T-helper 2 cell (primary cell): ENCODE measurements around the gene MTCP1.

Experiments
- DNase-seq, 5 experiments: peaks; one replicate each; pipeline versions ENCODE4 v3.0.0 to v3.0.0-alpha.2; 2012 to 2022
- total RNA-seq, 2 donors: gene quantifications; one replicate each; lab custom pipeline; 2026; lab: John Stamatoyannopoulos, UW

Gene MTCP1, protein sequence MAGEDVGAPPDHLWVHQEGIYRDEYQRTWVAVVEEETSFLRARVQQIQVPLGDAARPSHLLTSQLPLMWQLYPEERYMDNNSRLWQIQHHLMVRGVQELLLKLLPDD
- 1.0 to 2.2 reads per million in 2 donors for total RNA-seq

DNA sequence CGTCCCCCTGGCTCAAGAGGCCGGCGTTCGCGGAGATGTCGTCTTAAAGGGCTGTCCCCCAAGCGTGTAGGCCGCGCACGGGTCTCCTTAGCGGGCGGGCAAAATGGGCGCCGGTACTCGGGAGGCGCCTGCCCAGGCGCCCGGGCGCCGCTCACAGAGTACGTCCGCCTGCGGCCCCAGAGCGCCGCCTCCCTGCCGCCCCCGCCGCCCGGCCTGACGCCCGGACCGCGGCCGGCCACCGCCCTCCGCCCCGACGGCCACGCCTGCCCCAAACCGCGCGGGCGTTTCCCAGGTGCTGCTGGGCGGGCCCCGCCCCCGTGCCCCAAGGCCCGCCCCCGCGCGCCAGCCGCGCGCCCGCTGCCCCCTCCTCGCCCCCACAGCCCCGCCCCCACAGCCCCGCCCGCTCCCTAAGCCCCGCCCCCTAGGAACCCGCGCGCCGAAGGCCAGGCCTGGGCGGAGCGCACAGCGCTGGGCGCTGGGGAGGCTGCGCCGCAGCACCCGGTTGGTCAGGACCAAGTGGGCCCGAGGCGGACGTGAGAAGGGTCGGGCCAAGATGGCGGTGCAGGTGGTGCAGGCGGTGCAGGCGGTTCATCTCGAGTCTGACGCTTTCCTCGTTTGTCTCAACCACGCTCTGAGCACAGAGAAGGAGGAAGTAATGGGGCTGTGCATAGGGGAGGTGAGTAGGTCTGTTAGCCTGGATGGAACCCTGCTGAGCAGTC lies at the start of gene MTCP1, which contains the start of the genes BRCC3 and CMC4:
Gene MTCP1 (minus strand): TSS at position 162 of the 719 bp plus-strand sequence. CDS start 5,126 bp downstream, outside the sequence.
Gene BRCC3 (plus strand): TSS at position 534 of the 719 bp plus-strand sequence. CDS start 20 bp downstream, at position 554.
Gene CMC4 (minus strand): TSS at position 162 of the 719 bp plus-strand sequence. CDS start 7,113 bp downstream, outside the sequence.
- DNase-seq = peak; percentile 52 to 88 (median 70)

DNA sequence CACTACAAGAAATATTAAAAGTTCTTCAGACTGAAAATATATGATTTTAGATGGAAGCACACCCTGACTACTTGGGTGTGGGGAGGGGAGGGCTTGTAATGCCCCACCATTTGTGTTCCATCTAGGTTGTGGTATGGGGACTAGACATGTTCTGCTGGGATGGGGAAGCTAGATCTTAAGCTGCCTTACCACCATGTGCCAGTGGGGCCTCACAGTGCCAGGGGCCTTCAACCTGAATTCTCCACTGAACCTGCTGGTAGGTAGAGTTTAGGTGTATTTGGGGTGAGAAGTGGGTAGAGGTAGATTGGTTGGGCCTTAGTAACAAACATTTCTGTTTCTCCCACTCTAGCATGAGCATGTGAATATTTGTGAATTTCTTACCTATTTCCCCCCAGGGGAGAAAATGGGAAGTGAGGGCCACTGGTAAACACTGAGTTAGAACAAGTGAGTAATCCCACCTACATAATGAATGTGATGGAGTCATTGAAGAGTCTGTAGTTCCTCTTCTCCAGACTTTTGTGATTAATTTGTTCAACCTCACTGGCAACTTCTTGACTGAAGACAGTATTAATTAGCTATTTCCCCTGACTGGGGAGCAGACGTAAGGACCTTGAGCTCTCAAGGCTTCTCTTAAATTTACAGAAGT lies 44.4 kb upstream of the MTCP1 start:
- no peak for DNase-seq

DNA sequence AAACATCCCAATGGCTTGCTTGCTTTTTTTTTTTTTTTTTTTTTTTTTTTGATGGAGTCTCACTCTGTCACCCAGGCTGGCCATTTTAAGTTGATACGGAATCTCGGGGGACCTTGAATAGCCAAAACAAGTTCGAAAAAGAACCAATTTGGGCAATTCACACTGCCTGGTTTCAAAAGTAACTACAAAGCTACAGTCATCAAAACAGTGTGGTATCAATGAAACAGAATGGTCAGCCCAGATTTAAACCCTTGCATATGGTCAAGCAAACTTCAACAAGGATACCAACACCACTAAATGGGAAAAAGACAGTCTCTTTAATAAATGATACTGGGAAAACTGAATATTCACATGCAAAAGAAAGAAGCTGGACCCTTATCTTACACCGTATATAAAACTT lies 42.2 kb upstream of the MTCP1 start:
- DNase-seq = no peak

DNA sequence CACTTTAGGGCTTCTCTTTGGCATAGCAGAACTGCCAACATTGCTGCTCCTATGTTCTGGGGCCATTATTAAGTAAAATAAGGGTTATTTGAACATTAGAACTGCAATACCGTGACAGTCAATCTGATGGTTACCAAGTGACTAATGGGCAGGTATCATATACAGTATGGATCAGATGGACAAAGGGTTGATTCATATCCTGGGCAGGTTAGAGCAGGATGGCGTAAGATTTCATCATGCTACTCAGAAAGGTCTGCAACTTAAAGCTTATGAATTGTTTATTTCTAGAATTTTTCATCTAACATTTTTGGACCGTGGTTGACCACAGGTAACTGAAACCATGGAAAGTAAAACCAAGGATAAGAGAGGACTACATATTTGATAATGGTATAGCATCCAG lies 41.2 kb upstream of the MTCP1 start:
- no peak for DNase-seq

DNA sequence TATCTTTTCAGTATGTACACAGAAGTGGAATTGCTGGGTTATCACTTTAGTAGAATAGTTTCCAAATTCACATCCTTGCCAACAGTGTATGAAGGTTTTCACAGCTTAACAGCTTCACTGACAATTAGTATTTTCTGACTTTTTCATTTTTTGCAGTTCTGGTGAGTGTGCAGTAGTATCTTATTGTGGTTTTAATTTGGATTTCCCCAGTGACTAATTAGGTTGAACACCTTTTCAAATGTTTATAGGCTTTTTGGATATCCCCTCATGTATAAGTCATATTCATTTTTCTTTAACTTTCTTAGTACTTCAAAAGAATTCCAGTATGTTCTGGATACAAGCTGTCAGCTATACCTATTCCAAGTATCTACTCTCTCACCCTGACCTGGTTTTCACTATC lies 37.5 kb upstream of the MTCP1 start:
- no peak for DNase-seq

DNA sequence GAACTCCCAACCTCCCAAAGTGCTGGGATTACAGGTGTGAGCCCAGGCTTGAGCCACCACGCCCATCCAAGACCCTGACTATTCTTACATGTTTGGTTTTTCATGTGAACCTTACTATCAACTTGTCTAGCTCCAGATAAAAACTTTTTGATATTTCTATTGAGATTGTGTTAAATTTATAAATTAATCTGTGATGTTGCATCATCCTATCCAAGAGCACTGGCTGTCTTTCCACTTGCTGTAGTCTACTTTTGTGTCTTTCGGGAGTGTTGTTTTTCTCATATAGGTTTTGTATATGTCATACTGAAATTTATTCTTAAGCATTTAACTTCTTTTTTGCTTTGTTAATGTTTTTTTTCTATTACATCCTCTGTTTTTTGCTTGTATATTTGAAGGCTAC lies 35.0 kb upstream of the MTCP1 start:
- DNase-seq = no peak

DNA sequence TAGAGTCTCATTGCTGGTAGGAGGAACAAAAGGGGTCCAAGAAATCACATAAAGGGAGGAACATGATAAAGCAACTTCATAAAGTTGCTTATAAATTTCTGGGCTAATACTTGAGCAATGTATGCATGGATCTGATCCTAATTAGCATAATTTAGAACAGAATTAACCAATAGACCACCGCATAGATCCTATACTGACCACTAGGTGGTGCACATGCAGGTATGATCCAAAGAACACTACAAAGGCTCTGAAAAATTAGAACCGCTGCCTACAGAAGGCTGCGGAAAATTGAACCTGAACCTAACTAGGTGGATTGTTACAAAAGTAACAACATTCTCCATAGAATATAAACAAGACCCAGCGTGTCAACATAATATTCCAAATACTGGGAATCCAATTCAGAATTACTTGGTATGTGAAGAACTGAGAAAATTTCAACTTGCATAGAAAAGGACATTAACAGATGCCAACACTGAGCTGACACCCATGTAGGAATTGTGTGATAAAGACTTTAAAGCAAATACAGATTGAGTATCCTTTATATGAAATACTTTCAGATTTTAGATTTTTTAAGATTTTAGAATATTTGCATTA lies 23.6 kb upstream of the MTCP1 start:
- peak in 2 of 5 experiments; percentile 18 to 59 for DNase-seq

DNA sequence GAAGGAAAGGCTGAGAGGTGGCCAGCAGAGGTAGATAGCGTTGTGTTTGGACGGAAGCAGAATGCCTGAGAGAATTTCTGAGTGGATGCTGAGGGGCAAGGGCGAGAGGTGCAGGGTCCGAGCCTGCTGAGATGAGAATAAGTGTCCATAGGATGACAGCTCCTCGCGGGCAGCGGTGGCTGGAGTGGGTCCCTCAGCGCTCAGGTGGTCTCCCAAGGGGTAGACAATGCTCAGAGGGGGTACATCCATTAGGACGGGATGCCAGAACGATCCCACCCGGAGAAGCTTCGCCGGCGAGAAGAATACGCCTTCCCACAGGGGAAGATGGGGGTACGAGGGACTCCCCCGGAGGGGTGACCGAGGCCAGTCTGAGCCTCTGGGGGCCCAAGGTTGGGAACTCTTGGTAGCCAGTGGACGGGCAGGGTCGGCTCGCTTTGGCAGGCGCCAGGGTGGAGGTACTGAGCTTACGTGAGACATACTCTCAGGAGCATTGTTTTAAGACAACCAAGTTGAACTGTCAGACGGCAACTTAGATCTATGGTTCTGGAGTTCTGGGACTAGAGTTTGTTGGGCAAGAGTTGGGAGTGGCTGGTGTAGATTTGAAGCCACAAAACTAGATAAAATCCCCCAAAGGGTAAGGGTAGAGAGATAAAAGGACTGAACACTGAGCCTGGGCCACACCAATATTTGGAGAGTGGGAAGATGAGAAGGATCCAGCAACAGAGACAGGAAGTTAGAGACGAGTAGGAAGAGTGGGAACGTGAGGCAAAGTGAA lies 16.2 kb upstream of the MTCP1 start:
- no peak for DNase-seq

DNA sequence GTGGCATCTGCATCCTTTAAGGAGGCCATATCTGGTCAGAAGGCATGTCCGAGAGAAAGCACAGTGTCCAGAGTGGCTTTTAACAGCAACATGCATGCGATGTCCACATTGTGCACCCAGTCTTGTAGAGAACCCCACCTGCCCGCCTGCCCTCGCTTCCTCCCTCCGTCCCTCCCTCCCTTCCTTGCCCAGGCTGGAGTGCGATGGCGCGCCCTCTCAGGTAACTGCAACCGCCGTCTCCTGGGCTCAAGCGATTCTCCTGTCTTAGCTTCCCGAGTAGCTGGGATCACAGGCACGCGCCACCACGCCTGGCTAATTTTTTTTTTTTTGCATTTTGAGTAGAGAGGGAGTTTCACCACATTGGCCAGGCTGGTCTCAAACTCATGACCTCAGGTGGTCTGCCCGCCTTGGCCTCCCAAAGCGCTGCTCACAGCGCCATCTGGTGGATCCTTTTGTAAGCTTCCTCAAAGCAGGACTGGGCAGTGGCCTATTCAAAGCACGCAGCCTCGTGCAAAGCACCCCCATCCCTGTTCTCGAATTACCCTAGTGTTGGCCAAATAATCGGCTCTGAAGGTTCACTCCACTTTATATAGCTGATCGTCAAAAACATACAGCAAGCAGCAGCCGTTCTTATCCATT lies 15.4 kb upstream of the MTCP1 start:
- peak in 2 of 5 experiments; percentile 10 to 31 for DNase-seq

DNA sequence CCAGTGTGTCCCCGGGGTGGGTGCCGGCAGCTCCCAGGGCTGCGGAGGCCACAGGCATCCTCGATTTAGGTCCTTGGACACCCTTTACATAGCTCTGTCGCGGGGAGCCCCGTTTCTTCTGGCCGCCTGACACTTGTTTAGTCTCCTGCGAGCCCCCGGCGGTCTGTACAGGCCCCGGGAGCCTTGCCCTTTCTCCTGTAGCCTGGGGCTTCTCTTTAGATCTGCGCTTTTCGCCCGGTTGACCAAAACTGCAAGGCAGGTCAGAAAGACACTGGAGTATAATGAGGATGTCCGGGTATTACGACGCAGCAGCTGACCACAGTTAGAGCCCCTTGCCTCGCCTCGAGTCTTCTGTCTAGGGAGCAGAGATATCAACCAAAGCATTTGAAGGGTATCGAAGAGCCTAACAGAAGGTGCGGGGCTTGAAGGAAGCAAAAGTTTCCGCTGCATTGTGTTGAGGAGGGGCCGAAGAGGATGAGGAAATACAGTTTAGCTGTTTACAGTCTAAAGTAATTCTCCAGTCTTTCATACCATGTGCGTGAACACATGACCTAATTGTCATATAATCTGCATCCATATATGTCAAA lies 851 bp upstream of the MTCP1 start:
- DNase-seq = peak in 1 of 5 experiments; percentile 28

DNA sequence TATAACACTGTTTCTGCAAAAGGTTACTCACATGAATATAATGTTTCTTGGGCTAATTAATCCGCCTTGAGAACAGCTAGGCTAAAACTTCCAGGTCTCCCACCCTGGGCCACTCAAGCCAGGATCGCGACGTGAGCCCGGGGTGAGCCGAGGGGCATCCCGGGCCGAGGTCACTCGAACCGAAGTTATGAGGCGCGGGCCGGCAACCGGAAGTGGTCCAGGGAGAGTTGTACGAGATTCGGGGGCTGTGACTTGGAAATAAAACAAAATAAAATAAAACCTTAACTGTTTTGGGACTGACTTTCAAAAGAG lies 317 bp downstream of the MTCP1 start:
- DNase-seq = no peak

DNA sequence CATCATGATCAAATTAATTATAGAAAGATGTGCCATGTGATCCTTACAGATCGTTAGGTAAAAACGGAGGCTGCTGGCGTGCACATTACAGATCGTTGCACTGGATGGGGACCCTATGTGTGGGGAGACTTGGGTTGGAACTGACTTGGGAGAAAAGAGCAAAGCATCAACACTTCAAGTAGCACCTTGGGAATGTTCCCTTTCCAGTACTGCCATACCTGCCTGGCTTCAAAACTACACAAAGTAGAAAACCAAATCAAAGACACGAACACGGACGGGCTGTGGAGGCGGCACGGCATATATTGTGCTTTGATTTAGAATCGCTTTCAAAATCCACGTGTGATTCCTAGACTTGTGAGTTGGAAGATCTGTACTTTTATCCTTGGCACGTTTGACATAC lies 898 bp downstream of the MTCP1 start:
- no peak for DNase-seq

DNA sequence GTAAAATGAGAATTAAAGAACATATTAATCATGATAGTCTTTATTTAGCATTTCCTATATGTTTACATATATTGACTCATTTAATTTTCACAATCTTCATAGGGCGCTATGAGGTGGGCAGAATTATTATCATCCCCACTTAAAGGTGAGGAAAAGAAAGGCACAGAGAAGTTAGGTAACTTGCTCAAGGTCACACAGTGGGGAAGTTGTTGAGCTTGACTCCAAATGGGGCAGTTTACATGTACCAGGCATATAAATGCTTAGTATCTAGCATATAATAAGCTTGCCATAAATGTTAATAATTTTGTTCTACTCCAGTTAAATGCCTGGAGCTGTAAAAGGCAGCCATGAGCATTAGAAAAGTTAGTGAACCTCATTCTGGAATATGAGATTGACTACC lies 1.5 kb downstream of the MTCP1 start:
- no peak for DNase-seq

DNA sequence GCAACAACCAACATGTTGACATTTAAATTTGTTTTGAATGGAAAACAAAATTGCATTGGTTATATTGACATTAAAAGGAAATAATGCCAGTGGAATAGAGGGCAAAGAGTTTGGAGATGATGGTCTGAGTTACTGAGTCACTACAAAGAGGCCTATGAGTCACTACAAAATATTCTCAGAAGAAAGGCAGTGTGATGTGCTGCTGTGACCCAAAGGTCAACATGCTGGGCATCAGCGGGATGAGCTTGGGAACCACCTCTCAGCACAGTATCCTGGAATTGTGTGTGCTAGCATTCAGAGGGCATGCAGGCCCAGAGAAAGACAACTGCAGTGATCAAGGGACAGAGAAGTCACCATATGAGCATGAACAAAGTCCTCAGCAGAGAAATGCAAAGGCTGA lies 2.8 kb downstream of the MTCP1 start:
- DNase-seq = no peak

DNA sequence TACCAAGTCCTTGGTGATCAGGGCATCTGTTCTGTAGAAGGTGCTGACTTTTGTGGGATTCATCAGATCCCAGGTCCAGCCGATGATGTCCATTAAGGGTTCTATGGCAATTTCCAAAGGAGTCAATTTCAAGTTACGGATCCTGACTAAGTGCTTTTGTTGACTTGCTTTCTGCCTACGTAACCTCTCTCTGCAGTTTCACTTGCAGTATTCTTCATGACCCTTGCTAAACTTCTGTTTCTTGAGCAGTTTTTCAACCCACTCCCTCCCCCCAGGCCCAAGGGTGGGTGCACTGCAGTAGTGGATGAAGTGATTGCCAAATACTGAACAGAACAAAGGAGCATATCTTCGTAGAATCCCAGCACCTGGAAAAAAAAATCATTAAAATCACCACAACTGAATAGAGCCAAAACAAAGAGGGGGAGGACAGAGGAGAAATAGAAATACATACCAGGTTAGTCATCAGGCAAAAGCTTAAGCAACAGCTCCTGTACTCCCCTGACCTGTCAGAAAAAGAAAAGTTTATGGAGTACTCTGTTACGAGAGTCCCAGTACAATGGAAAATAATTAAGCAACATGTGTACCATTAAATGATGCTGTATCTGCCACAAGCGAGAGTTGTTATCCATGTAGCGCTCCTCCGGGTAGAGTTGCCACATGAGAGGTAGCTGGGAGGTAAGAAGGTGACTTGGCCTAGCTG lies 5.8 kb downstream of the MTCP1 start:
- DNase-seq = no peak

DNA sequence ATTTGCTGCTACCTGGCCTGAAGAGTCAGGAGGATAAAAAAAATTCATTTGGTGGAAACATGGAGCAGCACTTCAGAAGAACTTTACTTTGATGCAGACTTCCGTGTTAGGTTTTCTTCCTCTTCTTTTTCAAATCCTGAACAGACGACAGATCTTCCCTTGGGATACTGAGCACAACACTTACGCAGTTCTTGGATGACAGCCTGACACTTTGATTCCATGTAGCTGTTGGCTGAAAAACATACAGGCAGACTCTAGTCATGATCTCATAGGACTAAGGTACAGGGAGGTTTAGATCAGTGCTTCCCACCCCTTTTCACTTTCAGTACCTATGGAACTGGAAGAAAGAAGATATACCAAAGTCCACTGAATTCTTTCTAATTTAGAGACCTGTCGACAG lies 9.2 kb downstream of the MTCP1 start:
- DNase-seq = no peak

DNA sequence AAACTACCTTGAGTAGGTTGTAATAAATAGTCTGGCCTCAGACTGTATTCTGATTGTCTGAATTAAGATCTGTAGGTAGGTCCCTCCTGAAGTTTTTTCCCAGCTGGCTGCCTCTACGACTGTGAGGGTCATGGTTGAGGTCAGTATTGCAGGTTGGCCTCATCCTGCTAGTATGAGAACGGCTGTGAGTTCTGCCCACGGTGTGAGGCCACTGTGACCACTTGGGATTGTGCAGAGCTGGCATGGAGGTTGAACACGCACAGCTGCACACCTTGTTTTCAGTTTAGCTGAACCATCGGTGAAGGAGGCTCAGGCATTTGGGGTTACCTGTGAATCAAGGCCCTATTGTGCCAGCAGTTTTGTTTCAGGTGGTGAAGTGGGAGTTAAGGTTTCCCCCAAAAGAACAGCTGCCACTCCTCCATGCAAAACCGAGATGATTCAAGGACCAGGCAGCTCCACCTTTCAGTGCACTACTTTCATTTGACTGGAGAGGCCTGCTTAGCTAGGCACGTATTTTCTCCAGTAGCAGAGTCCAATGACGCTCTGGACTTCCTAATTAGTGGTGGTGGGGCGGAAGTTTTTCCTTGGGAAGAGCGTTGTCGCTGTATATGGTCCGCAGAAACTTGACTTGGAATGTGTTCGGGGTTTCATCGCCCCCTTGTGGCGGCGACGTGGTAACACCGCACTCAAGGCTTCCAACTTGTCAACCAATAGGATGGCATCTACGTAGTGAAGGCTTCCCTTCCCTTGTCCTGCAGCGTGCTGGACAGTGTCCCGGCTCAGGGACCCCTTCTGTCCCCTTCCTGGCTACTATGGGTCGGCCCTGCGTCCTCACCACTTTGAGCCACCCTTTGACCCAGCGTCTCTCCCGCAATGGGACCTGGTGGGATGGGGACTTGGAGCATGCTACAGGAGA lies 13.8 kb downstream of the MTCP1 start:
- DNase-seq = peak; percentile 9 to 61 (median 29)

DNA sequence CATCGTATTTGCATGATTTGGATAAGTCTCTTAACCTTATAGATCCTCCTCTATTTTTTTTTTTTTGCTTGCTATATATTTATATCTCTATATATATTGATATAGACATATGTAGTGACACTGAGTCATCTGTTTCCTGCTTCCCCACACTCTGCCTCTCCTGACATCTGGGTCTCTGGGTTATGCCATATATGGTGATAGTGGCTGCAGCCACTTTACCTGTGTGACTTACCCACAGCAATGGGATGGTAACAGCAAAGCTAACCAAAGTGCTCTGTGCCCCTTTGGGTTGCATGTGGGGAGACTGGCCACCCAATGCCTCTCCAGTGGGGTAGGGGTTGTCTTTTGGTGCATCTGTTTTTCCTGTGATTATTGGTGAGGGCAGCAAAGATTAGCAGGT lies 14.5 kb downstream of the MTCP1 start:
- DNase-seq = peak in 1 of 5 experiments; percentile 38

DNA sequence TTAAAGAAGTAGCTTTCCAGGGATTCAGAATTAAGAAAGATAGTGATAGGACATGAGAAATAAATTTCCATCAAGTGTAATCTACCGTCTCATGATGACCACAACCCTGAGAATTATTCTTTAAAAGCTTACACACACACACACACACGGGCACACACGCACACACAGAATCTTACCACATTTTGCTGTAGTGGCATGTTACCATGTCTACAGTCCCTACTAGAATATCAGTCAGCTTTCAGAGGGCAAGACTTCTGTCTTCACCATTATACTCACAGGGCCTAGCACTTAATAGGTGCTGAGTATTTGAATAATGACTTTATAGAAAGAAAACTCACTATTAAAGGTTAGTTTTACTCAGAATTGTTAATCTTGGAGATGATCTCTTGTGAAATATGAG lies 15.4 kb downstream of the MTCP1 start:
- peak in 1 of 5 experiments; percentile 67 for DNase-seq

DNA sequence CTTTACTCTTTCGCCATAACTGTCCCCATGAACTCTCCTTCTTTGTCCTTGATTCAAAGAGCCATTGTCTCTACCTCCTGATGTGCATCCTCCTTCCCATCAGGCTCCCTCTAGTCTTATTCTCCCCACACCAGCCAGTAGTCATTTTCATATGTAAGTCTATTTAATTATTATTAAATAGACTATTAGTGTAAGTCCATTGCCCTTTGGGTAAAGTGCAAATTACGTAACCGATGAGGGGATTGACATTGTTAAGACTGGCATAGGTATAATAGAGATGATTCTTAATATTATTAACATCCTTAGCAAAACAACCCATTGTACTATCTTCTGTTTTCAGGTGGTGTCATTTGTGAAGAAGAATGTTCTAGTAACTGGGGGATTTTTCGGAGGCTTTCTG lies 16.7 kb downstream of the MTCP1 start:
- no peak for DNase-seq
